OCI-LY3 (cell line): Measurements from ENCODE around the gene EPB41L4A.

ENCODE experiments used
- H2AFZ ChIP-seq: fragments of 200-600, 300-600 bp; shearing (Covaris generic); 2 replicates; pipeline ENCODE4 v1.6.0; 2014; ENCODE audit warnings: antibody characterized with exemption, low read depth, low read length
- H3K27ac ChIP-seq: fragments of 200-600, 300-600 bp; sonication (generic); 2 replicates; pipeline ENCODE4 v1.5.1; 2014; ENCODE audit warnings: mild to moderate bottlenecking, low read length, moderate library complexity, mixed read lengths
- H3K27me3 ChIP-seq: fragments of 200-600, 300-600 bp; sonication (generic); 2 replicates; pipeline ENCODE4 v1.6.1; 2014; ENCODE audit warnings: low read depth, low read length, mixed read lengths
- H3K36me3 ChIP-seq: fragments of 200-600, 300-600 bp; sonication (generic); replicated peaks from 2 replicates; pipeline ENCODE3; 2014; ENCODE audit warnings: low read depth, low read length, mixed read lengths
- H3K4me1 ChIP-seq: fragments of 300-600, 200-600 bp; sonication (generic); 2 replicates; pipeline ENCODE4 v1.6.1; 2014; ENCODE audit warnings: low read length, mixed read lengths
- H3K4me2 ChIP-seq: fragments of 200-600, 300-600 bp; sonication (generic); 2 replicates; pipeline ENCODE4 v1.6.1; 2014; ENCODE audit warnings: low read length, mixed read lengths
- H3K4me3 ChIP-seq: fragments of 300-600, 200-600 bp; sonication (generic); 2 replicates; pipeline ENCODE4 v1.5.1; 2014; ENCODE audit warnings: antibody characterized with exemption, mild to moderate bottlenecking, low read length, moderate library complexity
- H3K79me2 ChIP-seq: fragments of 300-600, 200-600 bp; shearing (Covaris generic); 2 replicates; pipeline ENCODE4 v1.6.1; 2014; ENCODE audit warnings: mild to moderate bottlenecking, low read length, mixed read lengths
- H3K9ac ChIP-seq: fragments of 300-600, 200-600 bp; shearing (Covaris generic); 2 replicates; pipeline ENCODE4 v1.6.0; 2014; ENCODE audit warnings: mild to moderate bottlenecking, low read length, moderate library complexity
- H3K9me3 ChIP-seq: fragments of 200-600, 300-600 bp; shearing (Covaris generic); 2 replicates; pipeline ENCODE4 v1.6.1; 2014; ENCODE audit warnings: low read length, mixed read lengths; ENCODE audit not compliant: insufficient read depth
- H4K20me1 ChIP-seq: fragments of 200-600, 300-600 bp; sonication (generic); 2 replicates; pipeline ENCODE4 v1.6.1; 2016; ENCODE audit warnings: low read length, mixed read lengths; ENCODE audit not compliant: insufficient read depth
- CTCF ChIP-seq: fragments of 200-600, 300-600 bp; sonication (generic); IDR thresholded peaks from 2 replicates; pipeline ENCODE4 v1.5.1; 2014; ENCODE audit warnings: antibody characterized with exemption, low read length, low read depth
- EZH2phosphoT487 ChIP-seq: fragments of 200-600 bp; shearing (Covaris generic); IDR thresholded peaks from 2 replicates; pipeline ENCODE4 v1.6.1; 2018; ENCODE audit warnings: antibody characterized with exemption, mixed run types, low read depth

EPB41L4A gene

GRCh38 chr5:112247960-112248359, 171.1 kb downstream of the EPB41L4A start:
- Histone ChIP-seq H3K36me3 (no peaks in the 10 kb centered on the region), H3K4me2 (no peak overlapping the region), H3K79me2 (no peaks in the 10 kb centered on the region), H3K9me3 (no peaks in the 10 kb centered on the region), H3K4me3 (no peak overlapping the region), H4K20me1 (no peaks in the 10 kb centered on the region), H3K27ac (no peak overlapping the region), H3K9ac (no peak overlapping the region), H2AFZ (no peak overlapping the region), H3K27me3 (no peaks in the 10 kb centered on the region), H3K4me1 (peaks cover 14% of the 10 kb centered on the region)
- TF ChIP-seq EZH2phosphoT487 (no peak), CTCF (no peak)

GRCh38 chr5:112245656-112246055, 173.4 kb downstream of the EPB41L4A start:
- Histone ChIP-seq H3K4me2 (no peak overlapping the region), H3K27me3 (no peaks in the 10 kb centered on the region), H3K4me1 (peaks cover 11% of the 10 kb centered on the region), H3K36me3 (no peaks in the 10 kb centered on the region), H4K20me1 (no peaks in the 10 kb centered on the region), H3K4me3 (no peak overlapping the region), H2AFZ (no peak overlapping the region), H3K9me3 (no peaks in the 10 kb centered on the region), H3K9ac (no peak overlapping the region), H3K27ac (no peak overlapping the region), H3K79me2 (no peaks in the 10 kb centered on the region)
- TF ChIP-seq EZH2phosphoT487 (no peak), CTCF (no peak)

- Histone ChIP-seq H3K79me2 (no peaks in the 10 kb centered on the region), H3K9ac (no peak overlapping the region), H3K4me2 (no peak overlapping the region), H3K4me1 (peaks cover 3% of the 10 kb centered on the region; the same call in 1 of the 2 replicates), H3K4me3 (no peak overlapping the region), H3K27ac (no peak overlapping the region), H3K9me3 (no peaks in the 10 kb centered on the region), H2AFZ (no peak overlapping the region), H3K36me3 (no peaks in the 10 kb centered on the region), H3K27me3 (no peaks in the 10 kb centered on the region), H4K20me1 (no peaks in the 10 kb centered on the region)
- TF ChIP-seq EZH2phosphoT487: no peak
- no peak for TF ChIP-seq CTCF
Observed at GRCh38 chr5:112239996-112240395, 179.1 kb downstream of the EPB41L4A start.

- Histone ChIP-seq H3K4me3 (no peak overlapping the region), H3K27me3 (no peaks in the 10 kb centered on the region), H3K9me3 (no peaks in the 10 kb centered on the region), H3K9ac (no peak overlapping the region), H4K20me1 (no peaks in the 10 kb centered on the region), H3K36me3 (no peaks in the 10 kb centered on the region), H2AFZ (no peak overlapping the region), H3K4me1 (peaks cover 3% of the 10 kb centered on the region; the same call in 1 of the 2 replicates), H3K79me2 (no peaks in the 10 kb centered on the region), H3K4me2 (no peak overlapping the region), H3K27ac (no peak overlapping the region)
- TF ChIP-seq EZH2phosphoT487: no peak
- peak; percentile 76 for TF ChIP-seq CTCF
Observed at GRCh38 chr5:112238473-112238872, 180.6 kb downstream of the EPB41L4A start.
